A673 (cell line): ENCODE measurements around the gene GUCA2B. TPM values are rescaled to one million over a fixed set of nuclear protein-coding genes. Genes with fewer than 3 reads are reported as not detected.
A peak's percentile ranks its signal among the peaks of the same experiment; 100 is the strongest.

Experiments used
- BruUV-seq: library from RNA; stranded (reverse); fragments of 400-500 nt; replicated peaks from 2 replicates; lab custom pipeline; 2021; lab: Mats Ljungman, UMichigan
- CTCF ChIA-PET: fragments of 300-600 bp; sonication (Branson Sonifier 250); formaldehyde crosslinking; loops from one replicate; lab custom pipeline; 2022; ENCODE audit warnings: antibody characterized with exemption; lab: Charles Lee
- POLR2A ChIA-PET: fragments of 300-600 bp; sonication (Branson Sonifier 250); formaldehyde crosslinking; loops from one replicate; lab custom pipeline; 2022; ENCODE audit warnings: antibody characterized with exemption; ENCODE audit not compliant: low non-redundant PET; lab: Charles Lee
- DNase-seq: peaks from one replicate; pipeline ENCODE4 v3.0.0-alpha.2; 2015; ENCODE audit warnings: low spot score
- H3K27ac ChIP-seq: fragments of 200-600 bp; sonication (generic); 2 replicates; pipeline ENCODE4 v1.5.1; 2016; ENCODE audit warnings: mixed run types, low read depth, mild to moderate bottlenecking, mixed read lengths, antibody characterized with exemption, low read length; ENCODE audit not compliant: poor library complexity, severe bottlenecking
- H3K27me3 ChIP-seq: fragments of 200-600 bp; sonication (generic); replicated peaks from 2 replicates; pipeline ENCODE4 v1.6.1; 2017; ENCODE audit warnings: mixed run types, low read depth, mild to moderate bottlenecking, mixed read lengths, antibody characterized with exemption, low read length; ENCODE audit not compliant: insufficient read depth, poor library complexity
- H3K36me3 ChIP-seq: fragments of 200-600 bp; sonication (generic); 2 replicates; pipeline ENCODE4 v1.6.1; 2016; ENCODE audit warnings: mixed run types, mild to moderate bottlenecking, mixed read lengths, antibody characterized with exemption, low read length; ENCODE audit not compliant: insufficient read depth, poor library complexity, severe bottlenecking
- H3K4me1 ChIP-seq: fragments of 200-600 bp; sonication (generic); 2 replicates; pipeline ENCODE4 v1.6.1; 2017; ENCODE audit warnings: mixed run types, mild to moderate bottlenecking, mixed read lengths, antibody characterized with exemption, low read length; ENCODE audit not compliant: insufficient read depth, poor library complexity, severe bottlenecking
- H3K4me3 ChIP-seq: fragments of 200-600 bp; sonication (generic); 2 replicates; pipeline ENCODE4 v1.5.1; 2016; ENCODE audit warnings: low read depth, mixed run types, mild to moderate bottlenecking, mixed read lengths, low read length; ENCODE audit not compliant: poor library complexity, severe bottlenecking
- H3K9me3 ChIP-seq: fragments of 200-600 bp; sonication (generic); 2 replicates; pipeline ENCODE4 v1.6.1; 2016; ENCODE audit warnings: mixed run types, low read depth, mild to moderate bottlenecking, mixed read lengths, antibody characterized with exemption, low read length; ENCODE audit not compliant: poor library complexity, severe bottlenecking
- CTCF ChIP-seq: fragments of 300-800, 200-600 bp; sonication (generic); conservative IDR thresholded peaks from 2 replicates; pipeline ENCODE4 v1.5.1; 2017; ENCODE audit warnings: low read depth, mild to moderate bottlenecking, antibody characterized with exemption, low read length, moderate library complexity, mixed read lengths
- EZH2 ChIP-seq: fragments of 200-600 bp; sonication (generic); IDR thresholded peaks from 2 replicates; pipeline ENCODE4 v1.6.1; 2017; ENCODE audit warnings: borderline replicate concordance, low read depth, mild to moderate bottlenecking, mixed read lengths, antibody characterized with exemption, low read length; ENCODE audit not compliant: poor library complexity, severe bottlenecking
- intact Hi-C: fragments of 100-400 bp; cut with micrococcal nuclease; formaldehyde crosslinking; loops from one replicate; pipeline ENCODE4 v1.10.0; 2022; ENCODE audit not compliant: unreplicated experiment
- total RNA-seq: library from RNA; stranded (reverse); gene quantifications from 2 replicates; pipeline ENCODE4 v1.2.3, GENCODE V29; 2021

GUCA2B gene
- total RNA-seq, 1 experiment from 2014 or later, result not detected

GRCh38 chr1:42175314-42176054 lies 22.3 kb downstream of the GUCA2B start:
- intact Hi-C loops, result loop anchor here (10.0 kb wide), 1 partner anchor 159 kb away; the partner anchor contains the start of gene FOXJ3
- no peak overlapping the region for H3K27ac ChIP-seq
- H3K4me1 ChIP-seq, result peaks cover 7% of the 10 kb centered on the region
- no peaks in the 10 kb centered on the region for H3K27me3 ChIP-seq
- no peak overlapping the region for H3K4me3 ChIP-seq
- TF ChIP-seq CTCF (no peak), EZH2 (no peak)
- ChIA-PET CTCF (no interaction called here), POLR2A (no interaction called here)
- no peak for DNase-seq
- no peaks in the 10 kb centered on the region for H3K36me3 ChIP-seq
- no TSS peak for BruUV-seq
- H3K9me3 ChIP-seq, result no peaks in the 10 kb centered on the region

DNA sequence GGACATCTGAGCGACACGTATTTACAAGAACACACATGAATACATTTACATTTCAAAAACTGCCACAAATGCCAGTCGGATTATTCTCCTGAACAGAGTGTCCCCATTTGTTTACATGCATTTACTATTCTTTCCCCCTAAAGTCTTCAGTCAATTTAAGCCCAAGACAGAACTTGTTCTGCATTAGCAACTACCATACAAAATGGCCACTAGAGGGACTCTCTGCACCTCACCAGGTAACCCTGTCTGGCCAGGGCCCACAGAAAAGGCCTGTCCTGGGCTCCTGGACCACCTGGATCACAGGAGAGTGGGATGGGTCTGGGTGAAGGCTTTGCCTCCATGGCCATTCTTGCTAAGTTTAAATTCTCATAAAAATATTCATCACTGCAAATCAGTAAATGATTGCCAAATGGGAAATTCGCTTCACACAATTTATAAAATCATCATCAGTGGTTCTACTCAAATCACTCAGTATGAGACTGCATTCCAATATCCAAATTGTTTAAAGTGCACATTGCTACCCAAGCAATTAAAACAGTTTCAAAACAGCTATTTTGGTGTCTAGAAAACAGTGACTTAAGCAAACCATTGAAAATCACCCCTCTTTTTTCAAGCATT lies 23.8 kb downstream of the GUCA2B start:
- TF ChIP-seq CTCF (peak; percentile 82), EZH2 (no peak)
- H3K9me3 ChIP-seq, result no peaks in the 10 kb centered on the region
- DNase-seq, result peak; percentile 40
- H3K36me3 ChIP-seq, result no peaks in the 10 kb centered on the region
- BruUV-seq, result TSS peak; percentile 23
- H3K4me3 ChIP-seq, result no peak overlapping the region
- no peaks in the 10 kb centered on the region for H3K27me3 ChIP-seq
- intact Hi-C loops, result loop anchor here (10.0 kb wide), 1 partner anchor 158 kb away; the partner anchor contains the start of gene FOXJ3
- no peak overlapping the region for H3K27ac ChIP-seq
- ChIA-PET CTCF (no interaction called here), POLR2A (no interaction called here)
- H3K4me1 ChIP-seq, result peaks cover 7% of the 10 kb centered on the region

GRCh38 chr1:42177541-42177981 lies 24.4 kb downstream of the GUCA2B start:
- Histone ChIP-seq H3K9me3 (no peaks in the 10 kb centered on the region), H3K27ac (no peak overlapping the region), H3K4me3 (no peak overlapping the region), H3K4me1 (peaks cover 7% of the 10 kb centered on the region), H3K27me3 (no peaks in the 10 kb centered on the region), H3K36me3 (no peaks in the 10 kb centered on the region)
- DNase-seq, result no peak
- POLR2A ChIA-PET, result no interaction called here
- TF ChIP-seq EZH2 (no peak), CTCF (no peak)
- BruUV-seq, result no TSS peak
- intact Hi-C loops, result loop anchor here (10.0 kb wide), 1 partner anchor 157 kb away; the partner anchor contains the start of gene FOXJ3
- CTCF ChIA-PET, result no interaction called here
